ENCODE results near the gene ZDHHC11B.
"Not testable (repeated sequence)": the region's sequence is repeated elsewhere in the genome, so short reads cannot be mapped to it uniquely, and the experiment has no call there.

The ZDHHC11B gene

GRCh38 chr5:714215-715118, 70.1 kb downstream of the ZDHHC11B start:
- DNase-seq, result not testable (repeated sequence)

DNA sequence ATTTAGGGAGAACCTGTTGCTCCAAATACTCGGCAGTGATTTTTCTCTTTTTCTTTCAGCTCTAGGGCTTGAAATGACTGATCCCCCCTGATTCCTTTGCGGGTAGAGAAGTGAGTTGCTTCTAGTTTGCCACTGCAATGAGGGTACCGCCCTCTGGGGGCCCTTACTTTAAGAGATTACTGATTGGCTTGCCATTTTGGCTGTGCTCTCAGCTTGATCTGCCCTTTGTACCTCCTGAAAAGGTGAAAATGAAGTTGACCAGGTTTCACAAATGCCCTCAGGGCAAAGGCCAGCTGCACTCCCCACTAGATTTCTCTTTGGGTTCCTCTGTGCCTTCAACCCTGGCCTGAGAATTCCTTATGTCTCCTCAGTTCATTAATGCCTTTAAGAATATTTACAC, 70.8 kb downstream of the ZDHHC11B start:
- DNase-seq, result not testable (repeated sequence)

DNA sequence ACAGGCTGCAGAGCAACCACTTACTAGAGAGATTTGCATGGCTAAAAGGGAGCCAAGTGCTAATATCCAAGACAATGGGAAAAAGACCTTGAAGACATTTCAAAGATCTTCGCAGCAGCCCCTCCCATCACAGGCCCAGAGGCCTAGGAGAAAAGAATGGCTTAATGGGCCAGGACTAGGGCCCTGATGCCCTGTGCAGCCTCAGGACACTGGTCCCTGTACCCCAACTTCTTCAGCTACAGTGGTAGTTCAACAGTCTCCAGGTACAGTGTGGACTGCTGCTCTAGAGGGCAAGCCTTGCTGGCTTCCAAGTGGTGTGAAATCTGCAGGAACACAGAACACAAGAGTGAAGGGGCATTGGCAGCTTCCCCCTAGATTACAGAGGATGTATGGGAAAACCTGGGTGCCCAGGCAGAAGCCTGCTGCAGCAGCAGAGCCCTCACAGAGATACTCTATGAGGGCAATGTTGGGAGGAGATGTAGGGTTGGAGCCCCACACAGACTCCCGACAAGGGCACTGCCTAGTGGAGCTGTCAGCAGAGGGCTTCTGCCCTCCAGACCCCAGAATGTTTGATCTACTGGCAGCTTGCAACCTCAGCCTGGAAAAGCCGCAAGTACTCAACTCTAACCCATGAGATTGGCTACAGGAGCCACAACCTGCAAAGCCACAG, 75.5 kb downstream of the ZDHHC11B start:
- not testable (repeated sequence) for DNase-seq

- not testable (repeated sequence) for DNase-seq
These were observed 76.2 kb downstream of the ZDHHC11B start for GRCh38 chr5:708374-708773.

DNA sequence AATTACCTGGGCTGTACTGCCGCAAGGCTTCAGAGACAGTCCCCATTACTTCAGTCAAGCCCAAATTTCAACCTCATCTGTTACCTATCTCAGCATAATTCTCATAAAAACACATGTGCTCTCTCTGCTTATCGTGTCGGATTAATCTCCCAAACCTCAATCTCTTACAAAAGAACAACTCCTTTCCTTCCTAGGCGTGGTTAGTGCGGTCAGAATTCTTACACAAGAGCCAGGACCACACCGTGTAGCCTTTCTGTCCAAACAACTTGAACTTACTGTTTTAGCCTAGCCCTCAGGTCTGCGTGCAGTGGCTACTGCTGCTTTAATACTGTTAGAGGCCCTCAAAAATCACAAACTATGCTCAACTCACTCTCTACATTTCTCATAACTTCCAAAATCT, 78.4 kb downstream of the ZDHHC11B start:
- not testable (repeated sequence) for DNase-seq

GRCh38 chr5:696753-697702, 87.5 kb downstream of the ZDHHC11B start:
- not testable (repeated sequence) for DNase-seq

GRCh38 chr5:696191-696590, 88.3 kb downstream of the ZDHHC11B start:
- not testable (repeated sequence) for DNase-seq

GRCh38 chr5:695475-695874, 89.1 kb downstream of the ZDHHC11B start:
- DNase-seq, result not testable (repeated sequence)

DNA sequence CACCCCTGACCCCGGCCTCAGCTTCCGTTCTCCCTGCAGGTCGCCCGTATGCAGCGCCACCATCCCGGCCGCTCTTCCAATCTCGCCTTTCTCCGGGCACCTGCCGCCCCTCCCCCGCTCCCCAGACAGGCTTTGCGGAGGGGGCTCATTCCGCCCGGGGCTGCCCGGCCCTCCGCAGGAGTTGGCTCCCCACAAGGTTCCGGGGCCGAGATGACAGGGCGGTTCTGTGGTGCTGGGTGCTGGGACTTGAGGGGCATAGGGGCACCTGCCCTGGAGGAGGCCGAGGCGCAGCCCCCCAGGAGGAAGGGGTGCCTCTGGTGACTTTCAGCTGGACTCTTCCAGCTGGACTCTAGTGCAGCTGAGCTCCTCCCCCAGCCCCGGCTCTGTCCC, 90.5 kb downstream of the ZDHHC11B start:
- not testable (repeated sequence) for DNase-seq

GRCh38 chr5:693271-694041, 91.1 kb downstream of the ZDHHC11B start, which contains the start of gene TPPP:
Gene TPPP, minus strand, starts transcription at chr5:693352. Its CDS starts 15,292 bp downstream, at chr5:678060.
- not testable (repeated sequence) for DNase-seq

GRCh38 chr5:692529-693041, 91.9 kb downstream of the ZDHHC11B start:
- DNase-seq, result not testable (repeated sequence)

- DNase-seq, result no peak
These were observed 92.6 kb downstream of the ZDHHC11B start for GRCh38 chr5:691817-692528.

GRCh38 chr5:691049-691448, 93.5 kb downstream of the ZDHHC11B start:
- DNase-seq, result not testable (repeated sequence)

DNA sequence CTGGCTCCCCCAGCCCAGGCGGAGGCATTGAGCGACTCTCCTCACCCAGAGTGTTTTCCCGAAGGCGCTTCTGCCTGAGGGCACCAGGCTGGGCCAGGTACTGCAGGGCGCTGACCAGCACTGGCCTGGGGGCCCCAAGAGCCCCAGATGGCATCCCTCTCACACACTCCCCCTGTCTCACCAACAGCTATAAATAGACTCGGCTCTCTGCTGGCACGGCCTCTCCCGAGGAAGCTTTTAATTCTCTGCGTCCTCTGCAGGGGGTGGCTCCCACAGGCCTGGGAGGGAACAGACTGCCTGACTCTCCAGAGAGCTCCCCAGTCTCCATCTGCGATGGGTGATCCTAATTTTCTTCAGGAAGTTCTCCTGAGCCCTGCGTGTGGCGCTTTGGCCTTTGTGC, 94.2 kb downstream of the ZDHHC11B start:
- not testable (repeated sequence) for DNase-seq

DNA sequence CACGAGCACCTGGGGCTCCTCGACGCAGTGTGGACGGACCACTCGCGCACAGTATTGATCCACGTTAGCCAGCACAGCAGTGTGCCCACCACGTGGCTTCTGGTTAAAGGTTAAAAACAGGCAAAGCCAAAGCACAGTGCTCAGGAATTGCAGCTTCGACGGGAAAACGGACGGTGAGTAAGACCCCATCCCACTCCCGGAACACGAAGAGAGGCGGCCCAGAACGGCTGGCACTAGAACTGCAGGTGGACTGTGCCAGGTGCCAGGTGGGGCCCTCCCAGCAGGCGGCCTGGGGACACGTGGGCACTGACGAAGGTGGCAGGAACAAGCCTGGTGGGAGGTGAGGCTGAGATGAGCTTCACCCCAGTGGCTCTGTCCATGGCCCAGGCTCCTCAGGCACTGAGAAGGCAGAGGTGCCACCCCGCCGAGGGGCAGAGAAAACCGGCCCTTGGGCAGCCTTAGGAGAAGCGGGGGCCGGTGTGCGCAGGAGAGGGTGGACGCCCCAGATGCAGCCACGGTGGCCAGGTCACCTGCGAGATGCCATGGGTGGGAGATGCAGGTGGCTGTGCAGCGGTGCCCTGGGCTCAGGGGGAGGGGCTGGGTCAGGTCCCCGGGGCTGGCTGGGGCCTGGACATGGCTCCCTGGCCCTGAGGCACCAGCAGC, 96.0 kb downstream of the ZDHHC11B start:
- not testable (repeated sequence) for DNase-seq

DNA sequence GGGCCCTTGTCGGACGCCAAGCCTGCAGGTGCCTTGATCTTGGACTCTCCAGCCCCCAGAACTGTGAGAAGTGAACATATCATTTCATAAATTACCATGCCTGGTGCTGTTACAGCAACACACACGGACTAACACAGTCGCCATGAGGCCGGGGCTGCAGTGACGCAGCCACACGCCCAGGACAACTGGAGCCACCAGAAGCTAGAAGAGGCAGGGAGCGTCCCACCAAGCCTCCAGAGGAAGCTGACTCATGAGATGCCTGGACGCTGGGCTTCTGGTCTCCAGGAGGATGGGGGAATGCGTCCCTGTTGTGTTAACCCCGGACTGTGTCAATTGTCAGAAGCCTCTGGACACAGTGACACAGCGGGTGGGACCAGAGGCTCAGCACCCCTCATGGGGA, 97.6 kb downstream of the ZDHHC11B start:
- not testable (repeated sequence) for DNase-seq

DNA sequence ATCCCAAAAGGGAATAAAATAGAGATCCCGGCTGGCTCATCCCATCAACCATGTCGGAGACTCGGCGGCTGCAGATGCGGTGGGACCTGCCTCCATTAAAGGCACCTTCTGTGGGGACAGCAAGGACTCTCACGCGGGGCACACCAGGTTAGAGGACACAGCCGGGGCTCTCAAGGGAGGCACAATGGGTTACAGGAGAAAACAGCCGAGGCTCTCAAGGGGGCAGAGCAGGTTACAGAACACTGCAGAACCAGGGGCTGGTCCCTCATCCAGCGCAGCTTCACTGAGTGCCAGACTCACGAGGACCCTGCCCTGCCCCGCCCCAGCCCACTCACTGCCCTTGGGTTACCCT, 98.4 kb downstream of the ZDHHC11B start:
- not testable (repeated sequence) for DNase-seq

- no peak for DNase-seq
These were observed 99.0 kb downstream of the ZDHHC11B start for GRCh38 chr5:685262-686171.

DNA sequence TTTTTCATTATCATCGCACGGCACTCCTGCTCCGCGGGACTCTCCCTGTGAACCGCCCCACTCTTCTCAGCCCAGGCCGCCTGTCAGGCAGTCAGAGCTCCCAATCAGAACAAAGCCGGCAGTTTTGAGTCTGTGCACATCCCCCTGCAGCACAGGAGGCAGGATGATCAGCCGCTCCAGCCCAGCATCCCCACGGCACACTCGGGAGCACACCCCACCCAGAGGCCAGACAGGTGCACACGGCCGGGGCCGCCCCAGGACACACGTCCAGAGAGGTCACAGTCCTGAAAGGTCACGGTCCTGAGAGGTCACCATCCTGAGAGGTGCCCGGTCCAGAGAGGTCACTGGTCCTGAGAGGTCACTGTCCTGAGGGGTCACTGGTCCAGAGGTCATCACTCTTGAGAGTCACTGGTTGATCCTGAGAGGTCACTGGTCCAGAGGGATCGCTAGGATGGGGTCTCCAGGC, 99.7 kb downstream of the ZDHHC11B start:
- no peak for DNase-seq

Data from Kasumi-1 (cell line).